Small intestine (tissue), 7 donors: Measurements from ENCODE around the gene GALR1. TPM values are rescaled to one million over a fixed set of nuclear protein-coding genes. Genes with fewer than 3 reads are reported as not detected.

ENCODE experiments used
- DNase-seq, 2 donors: peaks; one replicate each; pipeline versions ENCODE4 v3.0.0 to v3.0.0-alpha.2; 2013
- FAIRE-seq: peaks from 2 replicates; lab custom pipeline; 2012; peaks lifted over from hg19 to GRCh38; lab: Jason Lieb, UNC
- H3K27ac ChIP-seq, 3 donors: one replicate each; pipeline ENCODE4 v1.5.1; 2013; ENCODE audit warnings: low read length in 2 of 3, mild to moderate bottlenecking in 2 of 3, control low read depth in 1 of 3, inconsistent platforms in 1 of 3, low read depth in 1 of 3, moderate library complexity in 1 of 3
- H3K27me3 ChIP-seq, 3 donors: one replicate each; pipeline ENCODE4 v1.6.1; 2013; ENCODE audit warnings: low read length in 3 of 3, inconsistent platforms in 1 of 3; ENCODE audit not compliant: control insufficient read depth in 3 of 3, insufficient read depth in 3 of 3
- H3K36me3 ChIP-seq, 3 donors: one replicate each; pipeline ENCODE4 v1.6.1; 2013; ENCODE audit warnings: low read length in 3 of 3, inconsistent platforms in 1 of 3, low read depth in 1 of 3, mild to moderate bottlenecking in 1 of 3, moderate library complexity in 1 of 3; ENCODE audit not compliant: control insufficient read depth in 3 of 3, insufficient read depth in 2 of 3
- H3K4me1 ChIP-seq, 3 donors: one replicate each; pipeline ENCODE4 v1.6.1; 2013; ENCODE audit warnings: low read length in 2 of 3, inconsistent platforms in 1 of 3, low read depth in 1 of 3, mild to moderate bottlenecking in 1 of 3, moderate library complexity in 1 of 3; ENCODE audit not compliant: control insufficient read depth in 3 of 3, insufficient read depth in 2 of 3
- H3K4me3 ChIP-seq, 3 donors: one replicate each; pipeline ENCODE4 v1.5.1; 2013; ENCODE audit warnings: low read length in 3 of 3, control low read depth in 1 of 3, inconsistent platforms in 1 of 3, low read depth in 1 of 3, mild to moderate bottlenecking in 1 of 3, moderate library complexity in 1 of 3
- H3K9me3 ChIP-seq, 2 donors: one replicate each; pipeline ENCODE4 v1.6.1; 2013; ENCODE audit warnings: low read depth in 1 of 2, low read length in 1 of 2; ENCODE audit not compliant: control insufficient read depth in 2 of 2, insufficient read depth in 1 of 2
- WGBS, 3 donors: extraction: QIAGEN DNeasy Blood & Tissue Kit; methylation state at CpG; one replicate each; pipeline ENCODE4 v1.1.7; 2013; 5-methylcytosine and 5-hydroxymethylcytosine counted together
- polyA plus RNA-seq, 4 donors: library from polyadenylated mRNA; stranded (reverse) in 3 of 4; unstranded in 1 of 4; fragments of 200-250 nt in 3 of 4; fragments of 120-200 nt in 1 of 4; gene quantifications; one replicate each; pipeline versions ENCODE4 v1.2.1 to v1.2.3, GENCODE V29; 2013
- donor health status: healthy with polysubstance abuse.
- donor health status: control.
- donor health status: control.
- donor health status: Bipolar disorder and iron deficiency.
- donor health status: healthy.

The GALR1 gene
- polyA plus RNA-seq, 4 donors = 0.01 to 1.1 TPM; not detected in 2

DNA sequence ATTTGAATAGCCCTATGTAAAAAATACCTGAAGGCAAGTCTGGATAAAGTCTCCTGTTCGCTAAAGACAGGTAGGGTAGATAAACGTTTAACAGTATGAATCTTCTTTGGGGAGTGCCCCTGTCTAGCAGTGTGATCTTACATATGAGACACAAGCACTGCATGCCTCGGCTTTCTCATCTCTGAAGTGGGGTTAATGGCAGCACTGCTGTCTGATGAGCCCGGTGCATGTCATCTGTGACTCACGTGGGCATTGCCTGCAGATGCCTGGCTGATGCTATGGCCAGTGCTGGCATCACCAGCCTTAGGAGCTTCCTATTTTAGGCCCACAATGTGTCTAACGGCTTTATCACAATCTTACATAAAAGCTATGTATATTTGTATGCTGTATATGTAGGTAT lies 50.1 kb downstream of the GALR1 start:
- Histone ChIP-seq H3K36me3 (no peaks in the 10 kb centered on the region), H3K27me3 (no peaks in the 10 kb centered on the region), H3K4me1 (no peaks in the 10 kb centered on the region), H3K4me3 (no peak overlapping the region), H3K27ac (no peak overlapping the region), H3K9me3 (no peaks in the 10 kb centered on the region)
- FAIRE-seq = no peak
- 73 to 82% (median 79%) methylated on average over 6 of the region's 6 CpGs for WGBS, 3 donors
- DNase-seq = no peak

DNA sequence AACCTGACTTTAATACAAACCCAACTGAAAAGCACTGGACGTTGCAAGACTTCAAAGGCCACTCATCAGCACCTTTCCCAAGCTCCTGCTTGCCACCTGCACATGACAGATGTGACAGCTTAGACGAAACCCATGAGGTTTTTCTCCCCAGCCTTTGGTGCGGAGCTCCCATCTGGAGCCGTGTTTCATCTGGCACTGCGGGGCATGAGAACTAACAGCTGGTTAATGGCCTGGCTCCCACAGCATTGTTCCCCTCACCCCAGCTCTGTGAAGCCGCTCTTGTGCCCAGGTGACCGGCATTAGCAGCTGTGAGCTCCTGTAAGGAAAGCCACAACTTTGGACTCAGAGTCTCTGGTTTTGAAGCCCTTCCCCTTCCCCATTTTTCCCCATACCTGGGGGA lies 50.9 kb downstream of the GALR1 start:
- Histone ChIP-seq H3K36me3 (no peaks in the 10 kb centered on the region), H3K4me1 (no peaks in the 10 kb centered on the region), H3K27ac (no peak overlapping the region), H3K9me3 (no peaks in the 10 kb centered on the region), H3K27me3 (no peaks in the 10 kb centered on the region), H3K4me3 (no peak overlapping the region)
- DNase-seq (no peak), FAIRE-seq (no peak)
- WGBS, 3 donors = 66 to 77% (median 68%) methylated on average over 7 of the region's 7 CpGs

DNA sequence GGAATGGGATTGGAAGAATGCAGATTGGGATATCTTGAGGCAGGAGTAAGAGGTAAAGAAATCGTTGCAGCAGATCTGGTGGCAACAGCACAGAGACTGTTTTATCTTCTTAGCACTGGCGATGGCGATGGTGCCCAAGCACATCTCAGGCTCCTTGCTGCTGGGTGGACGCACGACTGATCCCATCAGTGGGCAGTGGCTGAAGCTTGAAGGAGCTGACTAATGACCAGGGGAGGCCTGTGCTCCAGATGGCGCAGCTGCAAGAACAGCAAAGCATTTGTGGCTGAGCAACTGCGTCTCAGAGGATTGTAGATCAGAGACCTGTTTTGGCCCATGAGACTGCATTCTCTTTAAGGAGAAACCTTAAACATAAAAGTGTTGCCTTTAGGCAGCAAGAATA lies 54.6 kb downstream of the GALR1 start:
- no peaks in the 10 kb centered on the region for H3K27me3 ChIP-seq
- 85 to 88% (median 88%) methylated on average over 7 of the region's 7 CpGs for WGBS, 3 donors
- FAIRE-seq (no peak), DNase-seq (no peak)
- no peak overlapping the region for H3K27ac ChIP-seq
- no peaks in the 10 kb centered on the region for H3K4me1 ChIP-seq
- H3K9me3 ChIP-seq = no peaks in the 10 kb centered on the region
- H3K36me3 ChIP-seq = no peaks in the 10 kb centered on the region
- H3K4me3 ChIP-seq = no peak overlapping the region

DNA sequence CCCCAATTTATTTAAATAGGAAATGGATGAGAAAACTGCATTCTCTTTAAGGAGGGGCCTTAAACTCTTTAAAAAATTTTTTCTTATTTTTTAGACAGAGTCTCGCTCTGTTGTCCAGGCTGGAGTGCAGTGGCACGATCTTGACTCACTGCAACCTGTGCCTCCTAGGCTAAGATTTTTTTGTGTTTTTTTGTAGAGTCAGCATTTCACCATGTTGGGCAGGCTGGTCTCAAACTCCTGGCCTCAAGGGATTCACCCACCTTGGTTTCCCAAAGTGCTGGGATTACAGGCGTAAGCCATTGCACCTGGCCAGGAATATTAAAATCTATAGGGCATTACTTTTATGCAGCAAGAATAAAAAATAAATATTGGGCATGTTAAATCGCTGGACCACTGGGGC lies 56.0 kb downstream of the GALR1 start:
- Histone ChIP-seq H3K36me3 (no peaks in the 10 kb centered on the region), H3K27ac (no peak overlapping the region), H3K4me1 (no peaks in the 10 kb centered on the region), H3K4me3 (no peak overlapping the region), H3K9me3 (no peaks in the 10 kb centered on the region), H3K27me3 (no peaks in the 10 kb centered on the region)
- WGBS, 3 donors = 95% methylated on average over 4 of the region's 4 CpGs
- DNase-seq (no peak), FAIRE-seq (no peak)

DNA sequence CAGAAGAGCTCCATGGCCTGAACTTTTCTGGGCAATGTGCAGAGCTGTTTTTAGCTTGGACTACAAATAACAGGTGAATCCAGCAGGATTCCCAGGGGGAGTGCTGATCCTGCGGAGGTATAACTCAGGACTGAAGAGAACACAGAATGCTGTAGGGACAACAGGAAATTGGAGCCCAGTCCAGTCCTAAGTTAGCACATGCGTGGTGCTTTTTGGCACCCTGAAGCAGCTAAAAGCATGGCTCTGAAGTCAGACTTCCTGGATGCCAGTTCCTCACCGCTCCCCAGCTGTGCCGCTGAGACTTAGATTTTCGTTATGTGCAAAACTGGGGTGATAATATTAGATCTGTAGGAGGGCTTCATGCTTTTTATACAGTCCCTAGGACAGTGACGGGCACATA lies 58.6 kb downstream of the GALR1 start:
- FAIRE-seq (no peak), DNase-seq (no peak)
- Histone ChIP-seq H3K4me1 (no peaks in the 10 kb centered on the region), H3K4me3 (no peak overlapping the region), H3K9me3 (no peaks in the 10 kb centered on the region), H3K36me3 (no peaks in the 10 kb centered on the region), H3K27ac (no peak overlapping the region), H3K27me3 (no peaks in the 10 kb centered on the region)
- WGBS, 3 donors = 82 to 88% (median 87%) methylated on average over 6 of the region's 6 CpGs

DNA sequence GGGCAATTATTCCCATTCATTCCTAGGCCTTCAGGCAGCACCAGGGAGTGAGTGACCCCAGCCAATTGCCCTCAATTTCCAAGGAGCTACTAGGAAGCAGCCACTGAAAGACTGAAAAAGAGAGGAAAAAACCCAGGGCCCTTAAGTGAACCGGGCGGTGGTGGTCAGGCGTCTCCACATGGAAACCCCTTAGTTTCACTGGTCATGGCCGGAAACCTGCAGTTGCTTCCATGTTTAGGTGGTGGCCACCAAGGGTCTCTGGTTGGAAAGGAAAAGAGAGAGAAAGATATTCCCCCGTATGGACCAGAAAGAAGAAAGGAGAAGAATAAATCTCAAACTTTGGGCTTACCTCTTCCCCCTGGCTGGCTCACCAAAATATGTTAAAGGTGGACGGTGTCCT lies 64.9 kb downstream of the GALR1 start:
- Histone ChIP-seq H3K36me3 (no peaks in the 10 kb centered on the region), H3K27ac (no peak overlapping the region), H3K4me1 (no peaks in the 10 kb centered on the region), H3K27me3 (no peaks in the 10 kb centered on the region), H3K9me3 (no peaks in the 10 kb centered on the region), H3K4me3 (no peak overlapping the region)
- FAIRE-seq (no peak), DNase-seq (no peak)
- WGBS, 3 donors = 90 to 94% (median 93%) methylated on average over 6 of the region's 6 CpGs

DNA sequence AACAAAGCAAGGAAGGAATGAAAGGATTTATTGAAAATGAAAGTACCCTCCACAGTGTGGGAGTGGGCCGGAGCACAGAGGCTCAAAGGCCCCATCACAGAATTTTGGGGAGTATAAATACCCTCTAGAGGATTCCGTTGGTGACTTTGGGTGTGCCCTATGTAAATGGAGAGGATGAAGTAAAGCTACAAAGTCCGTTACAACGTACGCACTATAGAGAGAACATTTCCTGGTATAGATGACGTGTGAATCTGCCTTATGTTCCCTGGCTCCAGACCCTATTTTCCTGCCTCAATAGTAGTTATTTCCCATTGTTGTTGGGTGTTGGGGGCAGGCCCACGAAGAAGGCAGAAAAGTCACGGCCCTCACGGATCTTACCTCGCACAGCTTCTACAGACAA lies 65.3 kb downstream of the GALR1 start:
- no peak for FAIRE-seq
- H3K4me1 ChIP-seq = no peaks in the 10 kb centered on the region
- H3K27ac ChIP-seq = no peak overlapping the region
- no peaks in the 10 kb centered on the region for H3K36me3 ChIP-seq
- 58 to 79% (median 79%) methylated on average over 10 of the region's 10 CpGs for WGBS, 3 donors
- no peak overlapping the region for H3K4me3 ChIP-seq
- no peaks in the 10 kb centered on the region for H3K9me3 ChIP-seq
- DNase-seq = peak in 1 of 2 donors; percentile 19
- no peaks in the 10 kb centered on the region for H3K27me3 ChIP-seq

DNA sequence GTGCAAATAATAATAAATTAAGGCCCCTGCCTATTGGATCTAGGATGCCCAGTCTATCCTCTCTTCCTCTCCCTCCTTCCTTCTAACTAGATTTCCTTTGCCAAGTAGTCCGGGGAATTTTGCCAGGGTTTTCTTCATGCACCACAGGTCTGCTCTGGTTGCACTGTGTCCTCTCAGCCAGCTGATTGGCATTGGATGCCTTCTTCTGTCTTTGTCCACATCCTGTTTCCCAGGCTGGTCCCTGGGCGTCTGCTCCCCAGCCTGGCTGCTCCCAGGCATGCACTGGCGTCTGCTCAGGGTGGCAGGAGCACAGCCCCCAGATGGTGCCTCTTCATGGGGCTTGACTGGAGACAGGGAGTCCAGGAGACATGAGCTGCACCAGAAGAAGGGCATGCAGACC lies 66.4 kb downstream of the GALR1 start:
- Histone ChIP-seq H3K36me3 (no peaks in the 10 kb centered on the region), H3K27me3 (no peaks in the 10 kb centered on the region), H3K4me1 (no peaks in the 10 kb centered on the region), H3K4me3 (no peak overlapping the region), H3K27ac (no peak overlapping the region), H3K9me3 (no peaks in the 10 kb centered on the region)
- WGBS, 3 donors = 74 to 85% (median 79%) methylated on average over 3 of the region's 3 CpGs
- DNase-seq = no peak
- no peak for FAIRE-seq

DNA sequence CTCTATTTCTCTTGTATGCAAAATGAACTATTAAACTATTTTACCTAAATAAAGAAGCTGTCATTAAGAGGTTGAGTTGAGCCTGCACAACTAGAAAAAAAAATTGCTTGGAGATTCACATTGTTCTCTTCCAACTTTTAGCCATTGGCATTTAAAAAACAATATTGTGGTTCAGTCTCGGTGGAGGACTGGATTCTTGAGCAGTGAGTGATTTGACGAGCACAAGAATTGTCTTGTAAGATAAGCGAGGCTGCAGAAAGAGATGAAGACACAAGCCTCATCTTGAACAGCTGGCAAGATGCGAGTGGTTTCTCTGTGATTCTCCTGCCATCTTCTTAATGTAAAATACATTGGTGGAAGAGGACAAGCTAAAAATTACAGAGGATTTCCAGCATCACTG lies 67.0 kb downstream of the GALR1 start:
- Histone ChIP-seq H3K4me1 (no peaks in the 10 kb centered on the region), H3K9me3 (no peaks in the 10 kb centered on the region), H3K36me3 (no peaks in the 10 kb centered on the region), H3K4me3 (no peak overlapping the region), H3K27me3 (no peaks in the 10 kb centered on the region), H3K27ac (no peak overlapping the region)
- WGBS, 3 donors = 81 to 90% (median 88%) methylated on average over 4 of the region's 4 CpGs
- DNase-seq = no peak
- FAIRE-seq = no peak
